Activated B cell treated with CpG ODN at 0.5 μM for 24 hours (primary cell): ENCODE measurements around the gene NFASC. TPM values are rescaled to one million over a fixed set of nuclear protein-coding genes. Genes with fewer than 3 reads are reported as not detected.

Experiments used
- ATAC-seq: fragments of 200-7000 bp; cut with Tn5 transposase; one replicate; pipeline ENCODE4 v1.10.0; 2021; ENCODE audit warnings: low read depth, mild to moderate bottlenecking, moderate library complexity
- CTCF ChIA-PET: fragments of 350-600 bp; sonication (Branson Sonifier 250); formaldehyde crosslinking; loops from one replicate; lab custom pipeline; 2021; ENCODE audit warnings: antibody characterized with exemption; lab: Charles Lee
- POLR2A ChIA-PET: fragments of 350-600 bp; sonication (Branson Sonifier 250); formaldehyde crosslinking; loops from one replicate; lab custom pipeline; 2021; ENCODE audit warnings: antibody characterized with exemption; lab: Charles Lee
- DNase-seq: peaks from one replicate; pipeline ENCODE4 v3.0.0; 2022
- H3K27ac Mint-ChIP-seq: one replicate; pipeline ENCODE4 v1.8.0; 2020; ENCODE audit warnings: mixed read lengths
- H3K27me3 Mint-ChIP-seq: one replicate; pipeline ENCODE4 v1.8.0; 2021; ENCODE audit warnings: mixed read lengths
- H3K36me3 Mint-ChIP-seq: one replicate; pipeline ENCODE4 v1.8.0; 2021; ENCODE audit warnings: low read depth, mixed read lengths
- H3K4me1 Mint-ChIP-seq: one replicate; pipeline ENCODE4 v1.8.0; 2021; ENCODE audit warnings: mixed read lengths
- H3K4me3 Mint-ChIP-seq: one replicate; pipeline ENCODE4 v1.8.0; 2020; ENCODE audit warnings: mild to moderate bottlenecking, mixed read lengths
- H3K9me3 Mint-ChIP-seq: one replicate; pipeline ENCODE4 v1.8.0; 2020; ENCODE audit warnings: mixed read lengths
- intact Hi-C: fragments of 100-400 bp; cut with micrococcal nuclease; formaldehyde crosslinking; loops from one replicate; pipeline ENCODE4 v1.15.1; 2024
- total RNA-seq: library from RNA; stranded (reverse); gene quantifications from 2 replicates; pipeline ENCODE4 v1.2.3, GENCODE V29; 2022
- TF ChIP-seq, protein P1 (sequence below): fragments of 200-600 bp; IDR thresholded peaks from one replicate; pipeline ENCODE4 v1.8.0; 2022; ENCODE audit warnings: antibody characterized with exemption, mild to moderate bottlenecking

The NFASC gene
- total RNA-seq, 1 donor from 2014 or later, result 0.07 TPM

DNA sequence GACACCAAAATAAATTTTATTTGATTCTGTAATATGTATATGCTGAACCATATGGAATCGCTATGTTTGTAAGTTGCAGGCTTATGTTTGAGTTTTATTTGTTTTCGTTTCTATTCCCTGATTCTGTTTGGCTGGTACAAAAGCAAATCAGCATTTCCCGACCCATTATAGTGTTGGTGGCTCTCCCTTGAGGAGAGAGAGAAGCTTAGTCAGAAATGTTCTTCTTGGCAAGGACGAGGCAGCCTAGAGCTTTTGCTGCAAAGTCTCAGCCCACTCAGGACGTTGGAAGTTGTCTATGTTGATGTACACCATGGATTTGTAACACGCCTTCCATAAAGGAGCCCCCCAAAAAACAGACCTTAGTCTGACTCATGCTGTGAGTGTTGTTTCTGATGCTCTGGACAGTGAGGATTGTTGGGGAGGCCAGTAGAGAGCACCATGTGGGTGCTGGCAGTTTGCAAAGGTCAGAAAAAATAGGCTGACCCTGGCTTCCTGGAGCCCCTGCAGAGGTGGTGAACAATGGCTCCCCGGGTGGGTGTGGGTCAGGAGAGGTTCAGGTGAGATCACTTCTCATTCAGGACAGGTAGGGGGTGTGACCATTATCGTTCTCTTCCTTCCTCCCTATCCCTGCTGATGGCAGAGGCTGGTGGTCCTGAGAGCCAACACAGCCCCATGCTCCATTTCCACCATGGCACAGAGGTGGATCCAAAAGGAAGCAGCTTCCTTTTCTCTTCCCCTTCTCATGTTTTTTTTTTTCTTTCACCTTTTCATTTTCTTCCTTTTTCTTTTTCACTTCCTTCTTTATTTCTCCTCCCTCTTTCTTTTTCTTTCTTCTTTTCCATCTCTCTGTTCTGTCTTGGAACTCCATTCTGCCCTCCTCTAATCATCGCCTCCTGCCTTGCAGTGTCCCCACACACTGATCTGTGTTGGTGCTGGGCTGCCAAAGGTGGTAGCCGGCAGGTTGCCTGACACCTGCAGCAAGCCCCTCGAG is 88.0 kb downstream of the NFASC start:
- DNase-seq (no peak), ATAC-seq (no peak)
- ChIA-PET CTCF (no interaction called here), POLR2A (no interaction called here)
- H3K4me1 Mint-ChIP-seq, result peaks cover 19% of the 10 kb centered on the region
- no peak overlapping the region for H3K4me3 Mint-ChIP-seq
- H3K27ac Mint-ChIP-seq, result no peak overlapping the region
- TF ChIP-seq, protein P1, sequence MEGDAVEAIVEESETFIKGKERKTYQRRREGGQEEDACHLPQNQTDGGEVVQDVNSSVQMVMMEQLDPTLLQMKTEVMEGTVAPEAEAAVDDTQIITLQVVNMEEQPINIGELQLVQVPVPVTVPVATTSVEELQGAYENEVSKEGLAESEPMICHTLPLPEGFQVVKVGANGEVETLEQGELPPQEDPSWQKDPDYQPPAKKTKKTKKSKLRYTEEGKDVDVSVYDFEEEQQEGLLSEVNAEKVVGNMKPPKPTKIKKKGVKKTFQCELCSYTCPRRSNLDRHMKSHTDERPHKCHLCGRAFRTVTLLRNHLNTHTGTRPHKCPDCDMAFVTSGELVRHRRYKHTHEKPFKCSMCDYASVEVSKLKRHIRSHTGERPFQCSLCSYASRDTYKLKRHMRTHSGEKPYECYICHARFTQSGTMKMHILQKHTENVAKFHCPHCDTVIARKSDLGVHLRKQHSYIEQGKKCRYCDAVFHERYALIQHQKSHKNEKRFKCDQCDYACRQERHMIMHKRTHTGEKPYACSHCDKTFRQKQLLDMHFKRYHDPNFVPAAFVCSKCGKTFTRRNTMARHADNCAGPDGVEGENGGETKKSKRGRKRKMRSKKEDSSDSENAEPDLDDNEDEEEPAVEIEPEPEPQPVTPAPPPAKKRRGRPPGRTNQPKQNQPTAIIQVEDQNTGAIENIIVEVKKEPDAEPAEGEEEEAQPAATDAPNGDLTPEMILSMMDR, result no peak
- no peaks in the 10 kb centered on the region for H3K9me3 Mint-ChIP-seq
- intact Hi-C loops, result no loop called here
- H3K27me3 Mint-ChIP-seq, result peaks cover 25% of the 10 kb centered on the region
- H3K36me3 Mint-ChIP-seq, result no peaks in the 10 kb centered on the region

DNA sequence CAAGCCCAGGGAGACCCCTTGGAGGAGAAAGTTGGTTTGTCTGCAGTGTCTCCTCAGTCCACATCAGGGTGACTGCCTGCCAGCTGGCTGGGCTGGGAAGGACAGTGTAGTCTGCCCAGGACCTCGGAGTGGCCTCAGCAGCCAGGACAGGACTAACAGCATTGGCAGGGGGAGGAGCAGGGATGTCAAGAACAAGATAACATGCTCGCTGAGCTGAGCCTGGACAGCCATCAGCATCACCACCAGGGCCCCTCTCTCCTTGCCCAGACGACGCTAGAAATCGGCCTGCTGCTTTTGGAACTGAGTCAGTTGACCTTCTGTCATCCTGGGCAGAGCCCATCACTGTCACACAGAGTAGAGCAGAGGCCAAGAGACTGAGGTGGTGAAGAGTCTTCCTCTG is 88.7 kb downstream of the NFASC start:
- no peak for ATAC-seq
- POLR2A ChIA-PET, result no interaction called here
- no peaks in the 10 kb centered on the region for H3K36me3 Mint-ChIP-seq
- H3K4me1 Mint-ChIP-seq, result peaks cover 22% of the 10 kb centered on the region
- H3K4me3 Mint-ChIP-seq, result no peak overlapping the region
- DNase-seq, result no peak
- intact Hi-C loops, result no loop called here
- H3K27ac Mint-ChIP-seq, result no peak overlapping the region
- TF ChIP-seq, protein P1, result no peak
- CTCF ChIA-PET, result no interaction called here
- no peaks in the 10 kb centered on the region for H3K9me3 Mint-ChIP-seq
- peaks cover 20% of the 10 kb centered on the region for H3K27me3 Mint-ChIP-seq

DNA sequence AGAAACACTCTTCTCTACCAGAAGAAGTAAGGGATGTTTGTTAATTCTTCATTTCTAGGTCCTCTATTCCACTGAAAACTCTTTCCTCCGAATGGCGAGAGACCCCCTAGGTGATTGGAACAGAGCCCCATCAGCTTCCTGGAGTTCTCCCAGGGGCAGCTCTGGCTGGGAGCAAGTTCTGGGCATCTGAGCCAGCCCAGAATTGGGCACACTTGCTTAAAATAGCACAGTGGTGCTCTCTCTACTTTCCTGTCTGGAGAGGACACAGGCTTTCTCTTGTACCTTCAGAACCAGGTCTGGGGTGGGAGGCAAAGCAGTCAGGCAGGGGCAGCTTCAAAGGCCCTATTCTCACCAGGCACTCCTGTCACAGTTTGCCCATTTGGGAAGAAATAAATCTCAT is 89.2 kb downstream of the NFASC start:
- TF ChIP-seq, protein P1, result no peak
- no peak for DNase-seq
- Mint-ChIP-seq H3K9me3 (no peaks in the 10 kb centered on the region), H3K27ac (no peak overlapping the region), H3K4me3 (no peak overlapping the region), H3K4me1 (peaks cover 22% of the 10 kb centered on the region), H3K27me3 (peaks cover 20% of the 10 kb centered on the region), H3K36me3 (no peaks in the 10 kb centered on the region)
- intact Hi-C loops, result no loop called here
- ChIA-PET POLR2A (no interaction called here), CTCF (no interaction called here)
- ATAC-seq, result no peak

DNA sequence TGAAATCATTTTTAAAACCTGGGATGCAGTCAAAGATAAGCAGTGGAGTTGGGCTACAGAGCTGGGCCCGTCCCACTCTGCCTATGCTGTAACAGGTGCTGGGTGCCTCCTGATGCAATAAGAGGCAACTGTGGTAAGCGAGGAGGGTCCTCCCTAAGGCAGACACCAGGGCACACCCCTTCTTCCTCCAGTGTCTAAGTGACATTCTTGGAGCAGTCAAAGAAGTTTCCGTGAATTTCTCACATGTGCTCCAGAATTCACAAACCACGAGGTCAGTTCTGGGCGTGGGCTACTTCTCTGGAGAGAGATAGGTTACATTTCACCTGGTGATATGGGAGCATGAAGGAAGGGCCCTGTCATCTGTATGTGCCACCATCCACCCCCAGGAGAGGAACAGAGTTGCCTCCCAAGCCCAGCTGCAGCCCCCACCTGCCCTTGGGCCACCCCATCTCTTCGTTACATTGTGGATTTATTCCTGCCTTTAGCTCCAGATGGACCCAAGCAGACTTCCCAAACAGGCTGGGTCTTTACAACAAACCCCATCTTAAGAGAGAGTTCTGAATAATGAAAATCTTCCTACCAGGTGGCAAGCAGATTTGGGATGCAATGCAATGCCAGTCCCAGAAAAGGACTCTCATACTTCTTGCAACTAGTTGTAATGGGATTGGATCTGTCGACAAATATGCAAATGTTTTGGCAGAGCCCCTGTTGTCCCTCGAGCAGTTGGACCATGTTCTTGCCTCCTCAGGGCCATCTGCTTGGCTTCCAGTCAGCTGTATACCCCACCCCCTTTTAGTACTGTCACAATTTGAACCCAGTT is 89.9 kb downstream of the NFASC start:
- CTCF ChIA-PET, result no interaction called here
- no peak for ATAC-seq
- intact Hi-C loops, result no loop called here
- no peaks in the 10 kb centered on the region for H3K36me3 Mint-ChIP-seq
- H3K9me3 Mint-ChIP-seq, result no peaks in the 10 kb centered on the region
- TF ChIP-seq, protein P1, result no peak
- POLR2A ChIA-PET, result no interaction called here
- no peak overlapping the region for H3K27ac Mint-ChIP-seq
- H3K4me3 Mint-ChIP-seq, result no peak overlapping the region
- peaks cover 22% of the 10 kb centered on the region for H3K4me1 Mint-ChIP-seq
- H3K27me3 Mint-ChIP-seq, result peaks cover 20% of the 10 kb centered on the region
- DNase-seq, result no peak
